ENCODE results near the gene TNKS1BP1. TPM values are rescaled to one million over a fixed set of nuclear protein-coding genes. Genes with fewer than 3 reads are reported as not detected.
A peak's percentile ranks its signal among the peaks of the same experiment; 100 is the strongest.

Gene TNKS1BP1
- polyA plus RNA-seq, 1 of the 3 experiments (the other 2 are of a cell fraction): 43.3 TPM

DNA sequence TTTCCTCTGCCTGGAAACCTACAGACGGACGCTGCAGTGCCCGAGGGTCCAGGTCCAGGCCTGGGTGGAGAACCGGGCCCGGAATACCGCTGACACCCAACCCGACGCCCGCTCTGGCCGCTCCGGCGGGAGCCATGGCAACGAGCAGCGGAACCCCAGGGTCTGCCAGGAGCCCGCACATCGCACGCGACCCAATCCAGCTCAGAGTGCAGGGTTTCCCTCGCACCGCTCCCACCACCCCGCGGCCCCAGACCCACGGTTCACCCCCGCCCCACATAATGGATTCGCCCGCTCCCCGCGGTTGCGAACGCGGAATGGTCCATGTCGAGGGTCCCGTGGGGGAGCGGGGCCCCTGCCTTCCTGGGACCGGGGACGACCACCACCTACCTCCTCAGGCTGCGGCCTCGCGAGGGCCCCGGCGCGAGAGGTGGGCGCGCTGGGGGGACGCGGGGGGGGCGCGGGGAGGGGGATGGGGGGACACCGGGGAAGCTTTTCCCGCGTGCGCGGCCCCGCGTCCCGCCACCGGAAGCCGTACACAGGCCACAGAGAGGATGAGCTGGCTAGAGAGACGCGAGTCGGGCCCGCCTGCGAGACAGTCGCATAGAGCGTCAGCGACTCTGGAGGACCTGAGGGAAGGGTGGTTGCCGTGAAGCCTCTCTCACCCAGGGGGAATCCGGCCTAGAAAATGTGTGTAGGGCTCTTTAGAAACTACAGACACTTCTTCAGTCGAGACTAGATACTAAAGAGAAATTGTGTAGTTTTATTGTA, 10.8 kb upstream of the TNKS1BP1 start, which contains the start of gene SSRP1:
Gene SSRP1, minus strand, starts transcription at position 550 of the 768 bp plus-strand sequence. CDS start 771 bp downstream, outside the sequence.
- no peaks in the 10 kb centered on the region for H3K9me2 ChIP-seq
- H3K27ac ChIP-seq (ENCODE audit: low read depth in 2 of 2, low read length in 1 of 2): peak within 1 kb of the TSS; percentile 45 to 85
- peak; percentile 95 for DNase-seq
- H3K4me2 ChIP-seq: peak within 1 kb of the TSS; percentile 95
- H3K9ac ChIP-seq: peak within 1 kb of the TSS; percentile 92
- H4K20me1 ChIP-seq (ENCODE audit: insufficient read depth): no peaks in the 10 kb centered on the region
- CTCF ChIA-PET: interaction anchor here (0.8 to 1.9 kb wide), 7 partner anchors 10 to 147 kb away, joined by 3 to 5 read pairs (median 3); partner anchors contain the start of gene TNKS1BP1
- peaks cover 7 to 15% of the 10 kb centered on the region in 2 experiments; a peak in 3 of 4 replicates for H3K4me1 ChIP-seq (ENCODE audit: control insufficient read depth in 1 of 2, insufficient read depth in 2 of 2, low read depth in 1 of 2, low read length in 1 of 2)
- peaks cover 42% of the 10 kb centered on the region for H3K79me2 ChIP-seq (ENCODE audit: insufficient read depth)
- H3K27me3 ChIP-seq (ENCODE audit: insufficient read depth): no peaks in the 10 kb centered on the region
- H2AFZ ChIP-seq (ENCODE audit: low read depth): peak within 1 kb of the TSS; percentile 83
- TF ChIP-seq ELF1 (IDR thresholded peaks at IDR 0.05): peak; percentile 52; the same call in 1 of the 2 replicates
- TF ChIP-seq, protein P1, sequence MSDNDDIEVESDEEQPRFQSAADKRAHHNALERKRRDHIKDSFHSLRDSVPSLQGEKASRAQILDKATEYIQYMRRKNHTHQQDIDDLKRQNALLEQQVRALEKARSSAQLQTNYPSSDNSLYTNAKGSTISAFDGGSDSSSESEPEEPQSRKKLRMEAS (IDR thresholded peaks at IDR 0.05; ENCODE audit: low read depth): peak; percentile 86
- no peak for TF ChIP-seq RAD21 (IDR thresholded peaks at IDR 0.05; ENCODE audit: low read length)
- no peak for TF ChIP-seq GATA2 (CRISPR knock-in tag; IDR thresholded peaks at IDR 0.05)
- TF ChIP-seq, protein P2, sequence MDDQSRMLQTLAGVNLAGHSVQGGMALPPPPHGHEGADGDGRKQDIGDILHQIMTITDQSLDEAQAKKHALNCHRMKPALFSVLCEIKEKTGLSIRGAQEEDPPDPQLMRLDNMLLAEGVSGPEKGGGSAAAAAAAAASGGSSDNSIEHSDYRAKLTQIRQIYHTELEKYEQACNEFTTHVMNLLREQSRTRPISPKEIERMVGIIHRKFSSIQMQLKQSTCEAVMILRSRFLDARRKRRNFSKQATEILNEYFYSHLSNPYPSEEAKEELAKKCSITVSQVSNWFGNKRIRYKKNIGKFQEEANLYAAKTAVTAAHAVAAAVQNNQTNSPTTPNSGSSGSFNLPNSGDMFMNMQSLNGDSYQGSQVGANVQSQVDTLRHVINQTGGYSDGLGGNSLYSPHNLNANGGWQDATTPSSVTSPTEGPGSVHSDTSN (IDR thresholded peaks at IDR 0.05): 0 out of 2 replicates have a peak, but pooled peaks have one; percentile 28
- TF ChIP-seq TAF1 (IDR thresholded peaks at IDR 0.05; ENCODE audit: borderline replicate concordance, low read depth, low read length): peak; percentile 90
- TF ChIP-seq CHD2 (IDR thresholded peaks at IDR 0.05; ENCODE audit: low read length, partially characterized antibody): peak; percentile 77
- no peak for TF ChIP-seq MEF2A (IDR thresholded peaks at IDR 0.05; ENCODE audit: borderline replicate concordance, low read depth)
- peak; percentile 19; the same call in 1 of the 2 replicates for TF ChIP-seq MXI1 (IDR thresholded peaks at IDR 0.05; ENCODE audit: low read depth, low read length)
- TF ChIP-seq POLR2AphosphoS5 (IDR thresholded peaks at IDR 0.05; ENCODE audit: low read depth, low read length): peak; percentile 81
- TF ChIP-seq SIN3A (IDR thresholded peaks at IDR 0.05; ENCODE audit: borderline replicate concordance, low read depth, low read length): peak; percentile 62; the same call in 1 of the 2 replicates
- TF ChIP-seq, protein P3, sequence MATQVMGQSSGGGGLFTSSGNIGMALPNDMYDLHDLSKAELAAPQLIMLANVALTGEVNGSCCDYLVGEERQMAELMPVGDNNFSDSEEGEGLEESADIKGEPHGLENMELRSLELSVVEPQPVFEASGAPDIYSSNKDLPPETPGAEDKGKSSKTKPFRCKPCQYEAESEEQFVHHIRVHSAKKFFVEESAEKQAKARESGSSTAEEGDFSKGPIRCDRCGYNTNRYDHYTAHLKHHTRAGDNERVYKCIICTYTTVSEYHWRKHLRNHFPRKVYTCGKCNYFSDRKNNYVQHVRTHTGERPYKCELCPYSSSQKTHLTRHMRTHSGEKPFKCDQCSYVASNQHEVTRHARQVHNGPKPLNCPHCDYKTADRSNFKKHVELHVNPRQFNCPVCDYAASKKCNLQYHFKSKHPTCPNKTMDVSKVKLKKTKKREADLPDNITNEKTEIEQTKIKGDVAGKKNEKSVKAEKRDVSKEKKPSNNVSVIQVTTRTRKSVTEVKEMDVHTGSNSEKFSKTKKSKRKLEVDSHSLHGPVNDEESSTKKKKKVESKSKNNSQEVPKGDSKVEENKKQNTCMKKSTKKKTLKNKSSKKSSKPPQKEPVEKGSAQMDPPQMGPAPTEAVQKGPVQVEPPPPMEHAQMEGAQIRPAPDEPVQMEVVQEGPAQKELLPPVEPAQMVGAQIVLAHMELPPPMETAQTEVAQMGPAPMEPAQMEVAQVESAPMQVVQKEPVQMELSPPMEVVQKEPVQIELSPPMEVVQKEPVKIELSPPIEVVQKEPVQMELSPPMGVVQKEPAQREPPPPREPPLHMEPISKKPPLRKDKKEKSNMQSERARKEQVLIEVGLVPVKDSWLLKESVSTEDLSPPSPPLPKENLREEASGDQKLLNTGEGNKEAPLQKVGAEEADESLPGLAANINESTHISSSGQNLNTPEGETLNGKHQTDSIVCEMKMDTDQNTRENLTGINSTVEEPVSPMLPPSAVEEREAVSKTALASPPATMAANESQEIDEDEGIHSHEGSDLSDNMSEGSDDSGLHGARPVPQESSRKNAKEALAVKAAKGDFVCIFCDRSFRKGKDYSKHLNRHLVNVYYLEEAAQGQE (IDR thresholded peaks at IDR 0.05; ENCODE audit: low read depth, low read length): peak; percentile 34; the same call in 1 of the 2 replicates
- TF ChIP-seq GABPA (IDR thresholded peaks at IDR 0.05; ENCODE audit: low read depth): peak; percentile 77
- POLR2A ChIA-PET: interaction anchor here (3.2 kb wide), 1 partner anchor 10 kb away, joined by 29 read pairs; the partner anchor contains the start of gene TNKS1BP1
- peak within 1 kb of the TSS; percentile 69 to 87 for H3K4me3 ChIP-seq (ENCODE audit: low read depth in 2 of 2, low read length in 1 of 2)
- H3K9me3 ChIP-seq: no peaks in the 10 kb centered on the region
- H3F3A ChIP-seq (replicated peaks; ENCODE audit: insufficient read depth): no peaks in the 10 kb centered on the region
- 2% methylated on average over 26 of the region's 69 CpGs for WGBS (ENCODE audit: low lambda C conversion rate)
- peaks cover 23 to 29% of the 10 kb centered on the region in 2 experiments for H3K36me3 ChIP-seq (replicated peaks in 1 of 2; ENCODE audit: control insufficient read depth in 1 of 2, insufficient read depth in 2 of 2, low read length in 1 of 2)
